ENCODE data around the gene SIK2. TPM values are rescaled to one million over a fixed set of nuclear protein-coding genes. Genes with fewer than 3 reads are reported as not detected.

Gene SIK2
- polyA plus RNA-seq, 3 donors = 20.5 to 30.8 (median 22.2) TPM

DNA sequence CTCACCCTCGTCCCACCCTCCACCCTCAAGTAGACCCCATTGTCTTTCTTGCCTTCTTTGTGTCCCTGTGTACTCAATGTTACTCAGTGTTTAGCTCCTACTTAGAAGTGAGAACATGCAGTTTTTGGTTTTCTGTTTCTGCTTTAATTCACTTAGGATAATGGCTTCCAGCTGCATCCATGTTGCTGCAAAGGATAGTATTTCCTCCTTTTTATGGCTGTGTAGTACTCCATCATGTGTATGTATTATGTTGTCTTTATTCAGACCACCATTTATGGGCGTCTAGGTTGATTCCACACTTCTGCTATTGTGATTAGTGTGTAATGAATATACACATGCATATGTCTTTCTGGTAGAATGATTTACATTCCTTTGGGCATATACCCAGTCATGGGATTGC lies 73.6 kb downstream of the SIK2 start:
- no peak for DNase-seq (ENCODE audit: extremely low read depth in 1 of 11, low read depth in 9 of 11, low spot score in 4 of 11)

GRCh38 chr11:111676878-111677585 lies 74.8 kb downstream of the SIK2 start:
- no peak for DNase-seq (ENCODE audit: extremely low read depth in 1 of 11, low read depth in 9 of 11, low spot score in 4 of 11)

- DNase-seq (ENCODE audit: extremely low read depth in 1 of 11, low read depth in 9 of 11, low spot score in 4 of 11) = no peak
These were observed 78.4 kb downstream of the SIK2 start for GRCh38 chr11:111680486-111681175.

- DNase-seq (ENCODE audit: extremely low read depth in 1 of 11, low read depth in 9 of 11, low spot score in 4 of 11) = no peak
These were observed 81.6 kb downstream of the SIK2 start for GRCh38 chr11:111683806-111684205.

DNA sequence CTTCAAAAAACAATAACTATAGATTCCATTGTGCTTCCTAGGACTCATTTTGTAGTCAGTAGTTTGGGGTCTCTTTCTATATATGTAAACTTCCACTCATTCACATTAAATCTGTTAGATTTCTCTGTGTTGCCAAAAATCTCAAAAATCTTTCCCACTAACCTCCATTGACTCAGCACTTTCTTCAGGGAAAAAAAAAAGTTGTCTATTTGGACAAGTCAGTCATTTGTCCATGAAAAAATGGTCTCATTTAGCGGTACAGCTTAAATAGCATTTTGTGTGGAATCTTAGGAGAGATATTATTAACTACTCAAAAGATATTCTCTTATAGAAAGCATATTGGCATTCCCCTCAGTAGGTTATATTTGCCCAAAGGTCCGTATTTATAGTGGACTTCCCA lies 82.0 kb downstream of the SIK2 start:
- DNase-seq (ENCODE audit: extremely low read depth in 1 of 11, low read depth in 9 of 11, low spot score in 4 of 11) = no peak

DNA sequence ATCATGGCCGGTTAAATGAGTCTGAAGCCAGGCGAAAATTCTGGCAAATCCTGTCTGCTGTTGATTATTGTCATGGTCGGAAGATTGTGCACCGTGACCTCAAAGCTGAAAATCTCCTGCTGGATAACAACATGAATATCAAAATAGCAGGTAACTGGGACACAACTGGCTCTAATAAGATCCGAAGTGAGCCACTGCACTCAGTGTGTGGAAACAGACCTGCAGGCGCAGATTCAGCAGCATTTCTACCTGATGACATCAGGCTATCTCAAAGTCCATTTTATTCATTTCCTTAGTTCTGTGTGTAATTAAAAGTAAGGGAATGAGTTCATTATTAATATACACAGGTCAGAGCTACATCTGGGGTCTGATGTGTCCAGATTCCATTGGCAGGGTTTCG lies 85.8 kb downstream of the SIK2 start:
- DNase-seq (ENCODE audit: extremely low read depth in 1 of 11, low read depth in 9 of 11, low spot score in 4 of 11) = no peak

DNA sequence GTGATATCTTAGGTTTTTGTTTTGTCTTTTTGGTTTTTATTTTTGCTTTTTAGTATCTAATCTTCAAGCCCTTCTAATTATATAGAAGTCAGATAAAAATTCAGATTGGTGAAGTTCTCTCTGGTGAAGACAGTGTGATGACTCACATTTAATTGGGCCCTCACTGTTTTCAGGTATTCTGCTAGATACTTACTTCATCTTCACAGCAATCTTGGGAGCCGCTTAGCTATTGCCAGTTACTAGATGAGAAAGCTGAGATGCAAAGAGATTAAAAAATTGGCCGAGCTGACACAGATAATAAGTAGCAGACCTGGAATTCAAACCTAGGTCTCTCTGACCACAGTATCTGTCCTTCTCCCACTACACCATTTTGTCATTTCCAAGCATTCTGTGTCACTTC lies 88.9 kb downstream of the SIK2 start:
- DNase-seq (ENCODE audit: extremely low read depth in 1 of 11, low read depth in 9 of 11, low spot score in 4 of 11) = no peak

DNA sequence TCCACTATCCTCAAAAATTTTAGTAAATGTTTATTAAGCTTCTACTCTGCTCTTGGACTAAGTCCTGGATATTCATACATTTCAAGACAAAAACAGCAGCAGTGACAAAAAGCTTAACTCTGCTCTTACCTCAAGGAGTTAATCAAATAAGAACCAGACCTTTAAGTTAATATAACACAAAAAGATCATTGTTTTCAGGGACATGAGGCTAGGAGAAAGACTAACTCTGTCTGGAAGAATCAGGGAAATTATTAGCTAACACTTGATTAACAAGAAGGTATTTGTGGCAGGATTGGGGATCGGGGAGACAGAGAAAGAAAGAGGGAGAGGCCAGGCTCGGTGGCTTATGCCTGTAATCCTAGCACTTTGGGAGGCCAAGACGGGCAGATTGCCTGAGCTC lies 89.5 kb downstream of the SIK2 start:
- no peak for DNase-seq (ENCODE audit: extremely low read depth in 1 of 11, low read depth in 9 of 11, low spot score in 4 of 11)

DNA sequence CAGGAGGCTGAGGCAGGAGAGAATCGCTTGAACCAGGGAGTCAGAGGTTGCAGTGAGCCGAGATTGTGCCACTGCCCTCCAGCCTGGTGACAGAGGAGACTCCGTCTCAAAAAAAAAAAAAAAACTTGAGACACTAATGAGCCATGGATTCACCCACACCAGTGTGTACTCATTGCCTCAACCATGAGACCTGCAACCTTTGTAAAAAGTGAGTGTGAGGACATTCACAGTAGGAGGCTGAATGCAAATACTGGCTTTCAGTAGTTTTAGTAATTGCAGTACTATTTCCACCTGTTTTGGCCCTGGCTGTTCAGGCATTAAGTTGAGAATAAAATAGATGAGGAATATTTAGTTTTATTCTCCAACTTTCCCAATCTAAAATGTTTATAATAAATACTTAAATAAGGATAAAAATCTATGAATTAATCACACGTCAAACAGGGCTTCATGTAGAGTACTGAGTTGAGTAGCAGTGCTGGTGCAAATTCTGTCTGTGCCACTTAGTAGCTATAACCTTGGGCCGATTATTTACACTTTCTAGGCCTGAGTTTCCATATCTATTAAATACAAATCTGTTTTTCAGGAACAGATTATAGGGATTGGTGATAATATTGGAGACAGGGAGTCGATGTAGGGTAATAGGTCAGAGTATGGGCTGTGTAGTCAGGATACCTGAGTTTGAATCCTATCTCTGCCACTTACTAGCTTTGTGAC lies 91.1 kb downstream of the SIK2 start:
- DNase-seq (ENCODE audit: extremely low read depth in 1 of 11, low read depth in 9 of 11, low spot score in 4 of 11) = no peak

- DNase-seq (ENCODE audit: extremely low read depth in 1 of 11, low read depth in 9 of 11, low spot score in 4 of 11) = peak in 9 of 11 donors; percentile 9 to 52 (median 31)
These were observed 92.6 kb downstream of the SIK2 start for GRCh38 chr11:111694851-111695250.

GRCh38 chr11:111696556-111696955 lies 94.3 kb downstream of the SIK2 start:
- no peak for DNase-seq (ENCODE audit: extremely low read depth in 1 of 11, low read depth in 9 of 11, low spot score in 4 of 11)

- no peak for DNase-seq (ENCODE audit: extremely low read depth in 1 of 11, low read depth in 9 of 11, low spot score in 4 of 11)
These were observed 95.7 kb downstream of the SIK2 start for GRCh38 chr11:111697933-111698371.

GRCh38 chr11:111698852-111699559 lies 96.8 kb downstream of the SIK2 start:
- no peak for DNase-seq (ENCODE audit: extremely low read depth in 1 of 11, low read depth in 9 of 11, low spot score in 4 of 11)

DNA sequence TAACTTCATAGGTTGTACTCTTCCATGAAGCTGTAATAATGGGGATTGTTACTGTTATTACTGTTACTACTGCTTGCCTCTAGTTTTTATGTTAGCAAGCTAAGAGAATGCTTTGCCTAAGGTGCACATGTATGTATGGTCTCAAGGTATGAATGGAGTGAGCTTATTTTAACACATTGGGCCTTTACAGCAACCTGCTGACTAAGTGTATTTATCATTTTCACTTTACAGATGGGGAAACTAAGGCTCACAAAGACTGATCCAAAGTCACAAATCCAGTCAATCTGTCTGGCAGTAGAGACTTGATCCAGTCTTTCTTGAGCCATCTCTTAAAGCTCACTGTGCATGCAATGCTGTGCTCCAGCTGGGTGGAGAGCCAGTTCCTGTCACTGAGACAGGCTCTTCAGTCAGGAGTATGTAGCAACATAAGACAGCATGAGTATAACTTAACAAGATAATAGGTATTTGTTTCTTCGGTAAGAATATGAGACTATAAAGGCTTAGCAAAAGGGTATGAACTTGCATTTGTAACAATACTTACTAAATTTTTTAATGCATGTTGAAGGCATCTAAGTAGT lies 97.4 kb downstream of the SIK2 start:
- no peak for DNase-seq (ENCODE audit: extremely low read depth in 1 of 11, low read depth in 9 of 11, low spot score in 4 of 11)

DNA sequence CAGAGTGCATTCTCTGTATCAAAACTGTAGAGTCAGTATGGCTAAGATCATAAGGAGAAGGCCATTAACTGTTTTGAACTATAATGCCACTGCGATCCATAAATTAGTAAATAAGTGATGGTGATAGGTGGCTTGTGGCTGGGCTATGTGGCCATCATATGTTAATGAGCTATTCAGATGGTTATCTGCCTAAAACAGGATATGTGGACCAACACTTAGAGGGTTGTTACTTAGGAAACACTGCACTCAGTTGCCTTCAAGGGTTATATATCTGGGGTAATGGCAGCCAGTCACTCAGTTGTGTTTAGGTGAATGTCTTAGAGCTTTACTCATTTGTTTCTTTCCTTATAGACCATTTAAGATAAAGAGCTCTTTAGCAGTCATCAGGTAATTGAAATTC lies 97.9 kb downstream of the SIK2 start:
- no peak for DNase-seq (ENCODE audit: extremely low read depth in 1 of 11, low read depth in 9 of 11, low spot score in 4 of 11)

GRCh38 chr11:111702623-111703022 lies 100.4 kb downstream of the SIK2 start:
- DNase-seq (ENCODE audit: extremely low read depth in 1 of 11, low read depth in 9 of 11, low spot score in 4 of 11) = no peak

GRCh38 chr11:111703576-111703975 lies 101.3 kb downstream of the SIK2 start:
- no peak for DNase-seq (ENCODE audit: extremely low read depth in 1 of 11, low read depth in 9 of 11, low spot score in 4 of 11)

GRCh38 chr11:111707039-111707690 lies 104.9 kb downstream of the SIK2 start:
- DNase-seq (ENCODE audit: extremely low read depth in 1 of 11, low read depth in 9 of 11, low spot score in 4 of 11) = no peak

DNA sequence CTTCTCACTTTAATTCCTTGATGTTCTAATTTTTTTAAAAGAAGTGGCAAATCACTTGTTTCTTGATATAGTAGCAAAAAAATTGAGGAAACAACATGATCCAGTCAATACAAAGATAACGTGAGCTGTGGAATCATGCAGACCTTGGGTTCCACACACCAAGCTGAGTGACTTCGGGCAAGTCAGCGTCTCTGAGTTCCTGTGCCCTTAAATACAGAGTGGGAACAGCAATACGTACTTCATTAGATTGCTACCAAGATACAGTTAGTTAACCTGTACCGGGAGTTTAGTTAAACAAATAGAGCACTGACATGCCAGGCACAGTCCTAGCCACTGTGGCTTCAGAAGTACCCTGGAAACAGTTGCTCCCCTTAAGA lies 105.4 kb downstream of the SIK2 start:
- DNase-seq (ENCODE audit: extremely low read depth in 1 of 11, low read depth in 9 of 11, low spot score in 4 of 11) = no peak
